DND-41 (cell line): ENCODE measurements around the gene LY6G5C.

Source experiments
- ATAC-seq: fragments of 200-7000 bp; cut with Tn5 transposase; 3 replicates; pipeline ENCODE4 v1.9.1; 2021; ENCODE audit warnings: low read depth; ENCODE audit not compliant: insufficient read depth
- DNase-seq: peaks from one replicate; pipeline ENCODE4 v3.0.0-alpha.2; 2020
- H2AFZ ChIP-seq: 2 replicates; pipeline ENCODE4 v1.6.0; 2012; ENCODE audit warnings: low read depth, low read length
- H3K27ac ChIP-seq: 2 replicates; pipeline ENCODE4 v1.5.1; 2012; ENCODE audit warnings: low read length, inconsistent platforms
- H3K27me3 ChIP-seq: fragments of 200-600 bp; sonication (generic); 2 replicates; pipeline ENCODE4 v1.6.0; 2012; ENCODE audit warnings: low read length, mild to moderate bottlenecking, inconsistent platforms; ENCODE audit not compliant: insufficient read depth, poor library complexity
- H3K36me3 ChIP-seq: 2 replicates; pipeline ENCODE4 v1.5.1; 2012; ENCODE audit warnings: low read length, inconsistent platforms; ENCODE audit not compliant: insufficient read depth
- H3K4me1 ChIP-seq: 2 replicates; pipeline ENCODE4 v1.5.1; 2012; ENCODE audit warnings: mild to moderate bottlenecking, low read length; ENCODE audit not compliant: insufficient read depth
- H3K4me2 ChIP-seq: 2 replicates; pipeline ENCODE4 v1.6.0; 2012; ENCODE audit warnings: mild to moderate bottlenecking, moderate library complexity, low read length, inconsistent platforms; ENCODE audit not compliant: insufficient read depth
- H3K4me3 ChIP-seq, 2 experiments: fragments of 200-600 bp in 1 of 2; shearing (Covaris generic) in 1 of 2; 2 replicates each; pipeline ENCODE4 v1.5.1; 2012 to 2016; ENCODE audit warnings: inconsistent platforms in 2 of 2, low read length in 2 of 2, mild to moderate bottlenecking in 2 of 2, low read depth in 1 of 2, moderate library complexity in 1 of 2
- H3K79me2 ChIP-seq: 2 replicates; pipeline ENCODE4 v1.6.0; 2012; ENCODE audit warnings: low read length, inconsistent platforms; ENCODE audit not compliant: insufficient read depth
- H3K9ac ChIP-seq: 2 replicates; pipeline ENCODE4 v1.6.0; 2012; ENCODE audit warnings: low read depth, mild to moderate bottlenecking, inconsistent platforms, low read length, moderate library complexity
- H3K9me3 ChIP-seq: 2 replicates; pipeline ENCODE4 v1.5.1; 2012; ENCODE audit warnings: low read length, moderate library complexity, mild to moderate bottlenecking, inconsistent platforms; ENCODE audit not compliant: insufficient read depth, severe bottlenecking
- H4K20me1 ChIP-seq: 2 replicates; pipeline ENCODE4 v1.6.0; 2012; ENCODE audit warnings: low read length; ENCODE audit not compliant: insufficient read depth
- CTCF ChIP-seq: IDR thresholded peaks from 2 replicates; pipeline ENCODE4 v1.5.1; 2012; ENCODE audit warnings: borderline replicate concordance, low read length, moderate library complexity, mild to moderate bottlenecking; ENCODE audit not compliant: poor library complexity, severe bottlenecking; ENCODE audit errors: extremely low read depth
- EZH2 ChIP-seq: IDR thresholded peaks from 3 replicates; pipeline ENCODE4 v1.6.1; 2012; ENCODE audit warnings: borderline replicate concordance, low read depth, mild to moderate bottlenecking, moderate library complexity, low read length, inconsistent platforms; ENCODE audit not compliant: severe bottlenecking

LY6G5C gene

GRCh38 chr6:31719001-31719400 is 38.1 kb upstream of the LY6G5C start:
- H3K79me2 ChIP-seq = no peaks in the 10 kb centered on the region
- TF ChIP-seq EZH2 (no peak), CTCF (no peak)
- DNase-seq (no peak), ATAC-seq (no peak)
- H3K9me3 ChIP-seq = no peaks in the 10 kb centered on the region
- H3K27ac ChIP-seq = no peak overlapping the region
- H4K20me1 ChIP-seq = no peaks in the 10 kb centered on the region
- no peak overlapping the region for H3K4me3 ChIP-seq
- H2AFZ ChIP-seq = no peak overlapping the region
- peaks cover 4% of the 10 kb centered on the region for H3K4me1 ChIP-seq
- no peak overlapping the region for H3K4me2 ChIP-seq
- no peaks in the 10 kb centered on the region for H3K36me3 ChIP-seq
- no peaks in the 10 kb centered on the region for H3K27me3 ChIP-seq
- no peak overlapping the region for H3K9ac ChIP-seq

DNA sequence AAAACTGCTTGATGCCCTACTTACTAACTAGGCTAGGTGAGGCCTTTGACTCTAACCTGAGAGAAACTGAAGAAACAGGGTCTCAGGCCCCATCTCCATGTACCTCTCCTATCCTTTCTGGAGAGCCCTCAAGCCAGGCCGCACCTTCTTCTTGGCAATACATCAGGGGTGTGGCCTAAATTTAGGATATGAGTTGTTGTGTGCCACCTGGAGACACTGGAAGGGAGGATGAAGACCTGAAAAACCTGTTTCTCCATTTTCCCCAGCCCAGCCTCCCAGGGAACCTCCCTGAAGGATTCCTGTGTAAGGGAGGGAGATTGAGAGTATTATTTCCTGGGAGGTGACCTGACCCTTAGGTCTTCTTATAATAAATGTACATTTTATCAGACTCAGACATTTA is 37.4 kb upstream of the LY6G5C start:
- no peak for ATAC-seq

GRCh38 chr6:31717499-31718222 is 36.8 kb upstream of the LY6G5C start:
- no peaks in the 10 kb centered on the region for H3K27me3 ChIP-seq
- DNase-seq (no peak), ATAC-seq (no peak)
- no peaks in the 10 kb centered on the region for H3K79me2 ChIP-seq
- H3K36me3 ChIP-seq = no peaks in the 10 kb centered on the region
- no peaks in the 10 kb centered on the region for H4K20me1 ChIP-seq
- no peak overlapping the region for H3K27ac ChIP-seq
- TF ChIP-seq CTCF (no peak), EZH2 (no peak)
- H2AFZ ChIP-seq = no peak overlapping the region
- H3K4me1 ChIP-seq = no peaks in the 10 kb centered on the region
- no peaks in the 10 kb centered on the region for H3K9me3 ChIP-seq
- H3K9ac ChIP-seq = no peak overlapping the region
- H3K4me3 ChIP-seq = no peak overlapping the region
- no peak overlapping the region for H3K4me2 ChIP-seq

More for the DNA sequence above, 37.4 kb upstream of the LY6G5C start:
- no peak for TF ChIP-seq EZH2
- no peak for TF ChIP-seq CTCF
- Histone ChIP-seq H3K36me3 (no peaks in the 10 kb centered on the region), H2AFZ (no peak overlapping the region), H3K79me2 (no peaks in the 10 kb centered on the region), H4K20me1 (no peaks in the 10 kb centered on the region), H3K4me2 (no peak overlapping the region), H3K27ac (no peak overlapping the region), H3K9me3 (no peaks in the 10 kb centered on the region), H3K4me1 (no peaks in the 10 kb centered on the region), H3K27me3 (no peaks in the 10 kb centered on the region), H3K4me3 (no peak overlapping the region), H3K9ac (no peak overlapping the region)
- DNase-seq = no peak
